ENCODE data around the gene IL17RA. TPM values are rescaled to one million over a fixed set of nuclear protein-coding genes. Genes with fewer than 3 reads are reported as not detected.

Gene IL17RA
- total RNA-seq, 4 donors from 2014 or later = 18.4 to 51.3 (median 32.9) TPM

DNA sequence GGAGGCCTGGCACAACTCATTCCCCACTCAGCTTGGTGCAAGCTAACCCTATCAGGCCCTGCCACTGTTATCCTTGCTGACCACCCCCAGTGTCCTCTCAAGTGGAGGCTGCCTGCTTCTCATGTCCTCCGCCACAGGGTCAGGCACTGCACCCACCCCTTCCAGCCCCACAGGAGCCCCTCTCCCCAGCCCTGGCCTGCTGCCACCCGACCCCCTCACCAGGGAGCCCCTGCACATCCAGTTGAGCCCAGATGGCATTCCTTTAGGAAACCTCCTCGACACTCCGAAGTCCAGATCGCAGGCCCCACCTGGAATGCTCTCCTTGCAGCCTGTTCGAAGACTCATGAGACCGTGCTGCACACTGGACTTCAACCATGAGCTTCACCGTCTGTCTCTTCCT lies 28.0 kb upstream of the IL17RA start:
- H3K9me3 ChIP-seq = no peaks in the 10 kb centered on the region
- no peaks in the 10 kb centered on the region for H3K36me3 ChIP-seq
- TF ChIP-seq, protein P1, sequence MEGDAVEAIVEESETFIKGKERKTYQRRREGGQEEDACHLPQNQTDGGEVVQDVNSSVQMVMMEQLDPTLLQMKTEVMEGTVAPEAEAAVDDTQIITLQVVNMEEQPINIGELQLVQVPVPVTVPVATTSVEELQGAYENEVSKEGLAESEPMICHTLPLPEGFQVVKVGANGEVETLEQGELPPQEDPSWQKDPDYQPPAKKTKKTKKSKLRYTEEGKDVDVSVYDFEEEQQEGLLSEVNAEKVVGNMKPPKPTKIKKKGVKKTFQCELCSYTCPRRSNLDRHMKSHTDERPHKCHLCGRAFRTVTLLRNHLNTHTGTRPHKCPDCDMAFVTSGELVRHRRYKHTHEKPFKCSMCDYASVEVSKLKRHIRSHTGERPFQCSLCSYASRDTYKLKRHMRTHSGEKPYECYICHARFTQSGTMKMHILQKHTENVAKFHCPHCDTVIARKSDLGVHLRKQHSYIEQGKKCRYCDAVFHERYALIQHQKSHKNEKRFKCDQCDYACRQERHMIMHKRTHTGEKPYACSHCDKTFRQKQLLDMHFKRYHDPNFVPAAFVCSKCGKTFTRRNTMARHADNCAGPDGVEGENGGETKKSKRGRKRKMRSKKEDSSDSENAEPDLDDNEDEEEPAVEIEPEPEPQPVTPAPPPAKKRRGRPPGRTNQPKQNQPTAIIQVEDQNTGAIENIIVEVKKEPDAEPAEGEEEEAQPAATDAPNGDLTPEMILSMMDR (IDR thresholded peaks at IDR 0.05) = no peak
- TF ChIP-seq POLR2A (IDR thresholded peaks at IDR 0.05) (no peak), POLR2AphosphoS5 (IDR thresholded peaks at IDR 0.05) (no peak), EP300 (IDR thresholded peaks at IDR 0.05; ENCODE audit: low read depth) (no peak)
- no peak overlapping the region for H3K4me3 ChIP-seq
- 81% methylated on average over 8 of the region's 8 CpGs; no CpG with 5 or more reads in 1 of the 2 donors for WGBS, 2 donors (ENCODE audit: low coverage in 1 of 2)
- no peaks in the 10 kb centered on the region for H3K4me1 ChIP-seq
- peaks cover 10% of the 10 kb centered on the region for H3K27me3 ChIP-seq
- in situ Hi-C loops (cut with MboI; ENCODE audit: low pct_ligation_motif_present in 1 of 4, low pct_unique_long_range_greater_than_20kb in 1 of 4, low sequenced_read_pairs in 3 of 4) (loop anchor here in 3 of 4 donors (5.0 to 25.0 kb wide), 3 partner anchors 140 to 455 kb away; partner anchors contain the start of gene CECR2 (in 1 of the 3)), intact Hi-C loops (cut with DNase I; ENCODE audit: low total_unique reads) (no loop called here)
- H3K27ac ChIP-seq = no peak overlapping the region
- DNase-seq = no peak

- peak; percentile 60 for DNase-seq
- in situ Hi-C loops (cut with MboI; ENCODE audit: low pct_ligation_motif_present in 1 of 4, low pct_unique_long_range_greater_than_20kb in 1 of 4, low sequenced_read_pairs in 3 of 4) = loop anchor here in 3 of 4 donors (5.0 to 25.0 kb wide), 3 partner anchors 141 to 454 kb away; partner anchors contain the start of gene CECR2 (in 1 of the 3)
- TF ChIP-seq, protein P1 (IDR thresholded peaks at IDR 0.05) = peak; percentile 73 to 88 (median 86)
- no peak for TF ChIP-seq POLR2AphosphoS5 (IDR thresholded peaks at IDR 0.05)
- no peak for TF ChIP-seq POLR2A (IDR thresholded peaks at IDR 0.05)
- TF ChIP-seq EP300 (IDR thresholded peaks at IDR 0.05; ENCODE audit: low read depth) = no peak
- no peaks in the 10 kb centered on the region for H3K36me3 ChIP-seq
- intact Hi-C loops (cut with DNase I; ENCODE audit: low total_unique reads) = no loop called here
- 28 to 40% methylated on average over 1 to 11 of the region's 11 CpGs for WGBS, 2 donors (ENCODE audit: low coverage in 1 of 2)
- H3K4me1 ChIP-seq = no peaks in the 10 kb centered on the region
- no peaks in the 10 kb centered on the region for H3K9me3 ChIP-seq
- H3K27ac ChIP-seq = no peak overlapping the region
- no peak overlapping the region for H3K4me3 ChIP-seq
- peaks cover 10% of the 10 kb centered on the region for H3K27me3 ChIP-seq
These were observed 26.6 kb upstream of the IL17RA start for GRCh38 chr22:17057959-17058814.

- Histone ChIP-seq H3K4me3 (no peak overlapping the region), H3K4me1 (peaks cover 0 to 4% (median 0%) of the 10 kb centered on the region in 4 donors), H3K27me3 (peaks cover 10% of the 10 kb centered on the region), H3K9me3 (no peaks in the 10 kb centered on the region), H3K27ac (no peak overlapping the region), H3K36me3 (no peaks in the 10 kb centered on the region)
- 44 to 60% methylated on average over 2 to 3 of the region's 3 CpGs for WGBS, 2 donors (ENCODE audit: low coverage in 1 of 2)
- in situ Hi-C loops (cut with MboI; ENCODE audit: low pct_ligation_motif_present in 1 of 4, low pct_unique_long_range_greater_than_20kb in 1 of 4, low sequenced_read_pairs in 3 of 4) = loop anchor here in 2 of 4 donors (25.0 kb wide), 2 partner anchors 302 to 452 kb away; partner anchors contain the start of gene CECR2 (in 1 of the 2)
- intact Hi-C loops (cut with DNase I; ENCODE audit: low total_unique reads) = no loop called here
- TF ChIP-seq POLR2AphosphoS5 (IDR thresholded peaks at IDR 0.05) (no peak), POLR2A (IDR thresholded peaks at IDR 0.05) (no peak), EP300 (IDR thresholded peaks at IDR 0.05; ENCODE audit: low read depth) (no peak)
- TF ChIP-seq, protein P1 (IDR thresholded peaks at IDR 0.05) = no peak
- no peak for DNase-seq
These were observed 24.7 kb upstream of the IL17RA start for GRCh38 chr22:17060126-17060525.

- Histone ChIP-seq H3K9me3 (no peaks in the 10 kb centered on the region), H3K4me3 (no peak overlapping the region), H3K36me3 (no peaks in the 10 kb centered on the region), H3K27ac (no peak overlapping the region), H3K4me1 (peaks cover 0 to 4% (median 0%) of the 10 kb centered on the region in 4 donors), H3K27me3 (peaks cover 10% of the 10 kb centered on the region)
- intact Hi-C loops (cut with DNase I; ENCODE audit: low total_unique reads) = no loop called here
- TF ChIP-seq POLR2A (IDR thresholded peaks at IDR 0.05) (no peak), EP300 (IDR thresholded peaks at IDR 0.05; ENCODE audit: low read depth) (no peak), POLR2AphosphoS5 (IDR thresholded peaks at IDR 0.05) (no peak)
- TF ChIP-seq, protein P1 (IDR thresholded peaks at IDR 0.05) = no peak
- WGBS, 2 donors (ENCODE audit: low coverage in 1 of 2) = 44 to 51% methylated on average over 7 to 8 of the region's 8 CpGs
- in situ Hi-C loops (cut with MboI; ENCODE audit: low pct_ligation_motif_present in 1 of 4, low pct_unique_long_range_greater_than_20kb in 1 of 4, low sequenced_read_pairs in 3 of 4) = loop anchor here in 2 of 4 donors (25.0 kb wide), 2 partner anchors 299 to 449 kb away; partner anchors contain the start of gene CECR2 (in 1 of the 2)
- no peak for DNase-seq
These were observed 21.2 kb upstream of the IL17RA start for GRCh38 chr22:17063411-17064106.
